Measurements from ENCODE around the gene MEI4. TPM values are rescaled to one million over a fixed set of nuclear protein-coding genes. Genes with fewer than 3 reads are reported as not detected.

MEI4 gene
- total RNA-seq (under 1 TPM in 1 of 2 donors, not detected in 1; 0.20 TPM), total RNA-seq (0 reads per million in 2 donors)

- DNase-seq: no peak
- ATAC-seq: no peak
- Mint-ChIP-seq H3K4me3 (no peak within 1 kb of the TSS), H3K4me1 (peaks cover 2% of the 10 kb centered on the region), H3K27ac (no peak within 1 kb of the TSS), H3K36me3 (ENCODE audit: low read depth) (no peaks in the 10 kb centered on the region), H3K27me3 (peaks cover 8% of the 10 kb centered on the region)
- no peaks in the 10 kb centered on the region for H3K9me3 ChIP-seq (ENCODE audit: control insufficient read depth, low read length, poor library complexity, severe bottlenecking)
Observed at GRCh38 chr6:77652739-77653138, at the start of gene MEI4. TSS of gene MEI4 (plus strand) at chr6:77653039. CDS start at chr6:77690672, 37,633 bp downstream.

DNA sequence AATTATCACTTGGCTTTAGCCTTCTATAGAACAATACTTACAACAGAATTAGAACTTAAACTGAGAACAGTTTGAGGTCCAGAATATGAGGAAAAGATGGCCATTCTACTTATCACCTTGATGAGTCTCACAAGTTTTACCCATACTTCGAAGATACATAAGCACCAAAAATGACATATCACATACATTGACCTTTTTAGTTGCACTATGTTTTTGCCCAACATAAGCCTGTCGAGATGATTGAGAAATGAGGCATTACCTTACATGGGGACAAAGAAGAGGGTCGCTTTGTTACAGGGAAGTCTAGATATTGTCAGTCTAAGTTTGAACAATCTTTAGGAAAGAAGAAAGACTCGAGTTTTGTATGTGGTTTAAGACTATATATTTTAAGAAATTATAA is 48.4 kb upstream of the MEI4 start:
- DNase-seq (no peak), ATAC-seq (no peak)
- Mint-ChIP-seq H3K4me3 (no peak overlapping the region), H3K4me1 (no peaks in the 10 kb centered on the region), H3K27ac (no peak overlapping the region), H3K27me3 (no peaks in the 10 kb centered on the region), H3K36me3 (ENCODE audit: low read depth) (no peaks in the 10 kb centered on the region)
- H3K9me3 ChIP-seq (ENCODE audit: control insufficient read depth, low read length, poor library complexity, severe bottlenecking): no peaks in the 10 kb centered on the region

DNA sequence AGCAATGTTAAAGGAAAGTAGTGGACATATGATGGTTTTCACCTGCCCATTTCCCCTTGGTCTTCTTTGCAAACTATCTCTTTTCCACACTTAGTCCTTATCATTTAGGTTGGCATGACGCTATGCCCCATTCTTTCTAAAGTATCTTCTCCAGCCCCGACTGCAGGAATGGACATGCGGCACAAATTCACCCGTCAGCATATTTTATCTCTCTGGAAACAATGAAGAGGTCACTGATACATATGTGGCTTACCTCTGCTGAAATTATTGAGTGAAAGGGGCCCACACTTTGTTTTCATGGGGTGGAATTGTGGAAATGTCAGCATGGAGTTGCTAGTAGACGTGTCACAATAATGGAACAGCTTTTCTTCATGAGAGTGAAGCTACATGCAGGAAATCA is 45.8 kb upstream of the MEI4 start:
- Mint-ChIP-seq H3K36me3 (ENCODE audit: low read depth) (no peaks in the 10 kb centered on the region), H3K4me3 (no peak overlapping the region), H3K27ac (no peak overlapping the region), H3K4me1 (no peaks in the 10 kb centered on the region), H3K27me3 (no peaks in the 10 kb centered on the region)
- no peaks in the 10 kb centered on the region for H3K9me3 ChIP-seq (ENCODE audit: control insufficient read depth, low read length, poor library complexity, severe bottlenecking)
- DNase-seq: no peak
- no peak for ATAC-seq

- ATAC-seq (no peak), DNase-seq (no peak)
- no peak overlapping the region for H3K4me3 Mint-ChIP-seq
- H3K4me1 Mint-ChIP-seq: no peaks in the 10 kb centered on the region
- H3K27me3 Mint-ChIP-seq: no peaks in the 10 kb centered on the region
- no peak overlapping the region for H3K27ac Mint-ChIP-seq
- H3K9me3 ChIP-seq (ENCODE audit: control insufficient read depth, low read length, poor library complexity, severe bottlenecking): no peaks in the 10 kb centered on the region
- no peaks in the 10 kb centered on the region for H3K36me3 Mint-ChIP-seq (ENCODE audit: low read depth)
Observed at GRCh38 chr6:77609106-77609505, 43.7 kb upstream of the MEI4 start.

GRCh38 chr6:77619114-77619513 is 33.7 kb upstream of the MEI4 start:
- H3K27ac Mint-ChIP-seq: no peak overlapping the region
- H3K4me3 Mint-ChIP-seq: no peak overlapping the region
- H3K9me3 ChIP-seq (ENCODE audit: control insufficient read depth, low read length, poor library complexity, severe bottlenecking): no peaks in the 10 kb centered on the region
- H3K4me1 Mint-ChIP-seq: no peaks in the 10 kb centered on the region
- no peaks in the 10 kb centered on the region for H3K36me3 Mint-ChIP-seq (ENCODE audit: low read depth)
- ATAC-seq (no peak), DNase-seq (no peak)
- no peaks in the 10 kb centered on the region for H3K27me3 Mint-ChIP-seq

DNA sequence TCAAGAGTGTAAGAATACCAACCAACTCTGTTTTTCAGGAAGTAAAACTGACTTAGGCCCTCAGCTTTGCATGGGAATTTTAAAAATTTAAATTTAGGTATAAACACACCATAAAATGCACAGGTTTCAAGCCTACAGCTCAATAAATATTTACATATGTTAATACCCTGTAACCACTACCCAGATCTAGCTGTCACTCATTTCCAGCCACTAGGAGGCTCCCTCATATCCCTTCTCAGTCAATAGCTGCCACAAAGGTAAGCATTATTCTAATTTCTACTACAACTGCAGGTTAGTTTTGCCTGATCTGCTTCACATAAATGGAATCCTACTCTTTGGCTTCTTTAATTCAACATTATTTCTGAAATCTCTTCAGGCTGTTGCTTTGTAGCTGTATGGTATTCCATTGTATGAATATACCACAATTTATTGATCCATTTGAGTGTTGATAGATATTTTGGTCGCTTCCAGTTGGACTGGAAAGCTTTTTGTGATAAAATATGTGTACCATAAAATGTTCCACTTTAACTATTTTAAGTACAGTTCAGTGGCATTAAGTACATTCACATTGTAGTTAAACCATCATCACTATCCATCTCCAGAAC is 32.5 kb upstream of the MEI4 start:
- ATAC-seq: no peak
- H3K27ac Mint-ChIP-seq: no peak overlapping the region
- H3K4me1 Mint-ChIP-seq: no peaks in the 10 kb centered on the region
- no peaks in the 10 kb centered on the region for H3K36me3 Mint-ChIP-seq (ENCODE audit: low read depth)
- no peaks in the 10 kb centered on the region for H3K9me3 ChIP-seq (ENCODE audit: control insufficient read depth, low read length, poor library complexity, severe bottlenecking)
- no peak for DNase-seq
- no peak overlapping the region for H3K4me3 Mint-ChIP-seq
- no peaks in the 10 kb centered on the region for H3K27me3 Mint-ChIP-seq

GRCh38 chr6:77624515-77624914 is 28.3 kb upstream of the MEI4 start:
- H3K4me1 Mint-ChIP-seq: no peaks in the 10 kb centered on the region
- H3K9me3 ChIP-seq (ENCODE audit: control insufficient read depth, low read length, poor library complexity, severe bottlenecking): no peaks in the 10 kb centered on the region
- H3K4me3 Mint-ChIP-seq: no peak overlapping the region
- no peaks in the 10 kb centered on the region for H3K36me3 Mint-ChIP-seq (ENCODE audit: low read depth)
- no peaks in the 10 kb centered on the region for H3K27me3 Mint-ChIP-seq
- DNase-seq (no peak), ATAC-seq (no peak)
- H3K27ac Mint-ChIP-seq: no peak overlapping the region

DNA sequence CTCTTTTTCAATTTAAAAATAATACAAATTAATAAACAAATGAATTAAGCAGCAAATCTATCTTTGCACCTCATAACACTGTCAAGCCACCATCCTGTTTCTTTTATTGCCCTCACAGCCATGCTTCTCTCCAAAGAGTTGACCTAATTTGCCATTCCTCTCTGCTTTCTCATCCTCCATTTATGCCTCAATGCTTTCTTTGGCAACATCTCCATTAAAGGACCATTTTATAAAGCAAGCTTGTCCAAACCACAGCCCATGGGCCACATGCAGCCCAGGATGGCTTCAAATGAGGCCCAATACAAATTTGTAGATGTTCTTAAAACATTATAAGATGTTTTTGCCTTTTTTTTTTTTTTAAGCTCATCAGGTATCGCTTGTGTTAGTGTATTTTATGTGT is 26.4 kb upstream of the MEI4 start:
- no peak overlapping the region for H3K4me3 Mint-ChIP-seq
- H3K27ac Mint-ChIP-seq: no peak overlapping the region

DNA sequence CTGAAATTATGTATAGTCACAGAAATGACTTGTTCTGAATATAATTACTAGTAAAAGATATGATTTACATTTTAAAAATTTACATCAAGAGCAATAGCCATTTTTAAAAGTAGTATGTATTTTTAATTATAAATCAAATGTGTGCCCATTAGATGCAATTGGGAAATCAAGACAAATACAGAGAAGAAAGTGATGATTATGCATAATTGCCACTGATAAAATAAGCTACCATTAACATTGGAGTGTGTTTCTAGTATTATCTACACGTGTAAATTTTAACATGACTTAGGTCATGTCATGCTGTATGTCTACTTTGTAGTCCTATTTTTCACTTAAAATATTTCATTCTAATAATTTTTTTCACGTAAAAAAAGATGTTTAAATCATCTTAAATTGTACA is 22.8 kb upstream of the MEI4 start:
- no peak overlapping the region for H3K4me3 Mint-ChIP-seq
- H3K36me3 Mint-ChIP-seq (ENCODE audit: low read depth): no peaks in the 10 kb centered on the region
- H3K27me3 Mint-ChIP-seq: no peaks in the 10 kb centered on the region
- no peak for ATAC-seq
- H3K9me3 ChIP-seq (ENCODE audit: control insufficient read depth, low read length, poor library complexity, severe bottlenecking): no peaks in the 10 kb centered on the region
- H3K4me1 Mint-ChIP-seq: no peaks in the 10 kb centered on the region
- H3K27ac Mint-ChIP-seq: no peak overlapping the region
- no peak for DNase-seq

More for the DNA sequence above, 26.4 kb upstream of the MEI4 start:
- no peak for ATAC-seq
- no peak for DNase-seq
- H3K4me1 Mint-ChIP-seq: no peaks in the 10 kb centered on the region
- H3K36me3 Mint-ChIP-seq (ENCODE audit: low read depth): no peaks in the 10 kb centered on the region
- H3K27me3 Mint-ChIP-seq: no peaks in the 10 kb centered on the region
- no peaks in the 10 kb centered on the region for H3K9me3 ChIP-seq (ENCODE audit: control insufficient read depth, low read length, poor library complexity, severe bottlenecking)

- no peaks in the 10 kb centered on the region for H3K9me3 ChIP-seq (ENCODE audit: control insufficient read depth, low read length, poor library complexity, severe bottlenecking)
- DNase-seq: no peak
- ATAC-seq: no peak
- Mint-ChIP-seq H3K36me3 (ENCODE audit: low read depth) (no peaks in the 10 kb centered on the region), H3K27ac (no peak overlapping the region), H3K4me1 (no peaks in the 10 kb centered on the region), H3K4me3 (no peak overlapping the region), H3K27me3 (no peaks in the 10 kb centered on the region)
Observed at GRCh38 chr6:77633471-77633870, 19.4 kb upstream of the MEI4 start.

- Mint-ChIP-seq H3K4me1 (no peaks in the 10 kb centered on the region), H3K4me3 (no peak overlapping the region), H3K27me3 (no peaks in the 10 kb centered on the region), H3K27ac (no peak overlapping the region), H3K36me3 (ENCODE audit: low read depth) (no peaks in the 10 kb centered on the region)
- ATAC-seq: no peak
- DNase-seq: no peak
- no peaks in the 10 kb centered on the region for H3K9me3 ChIP-seq (ENCODE audit: control insufficient read depth, low read length, poor library complexity, severe bottlenecking)
Observed at GRCh38 chr6:77633993-77634715, 18.7 kb upstream of the MEI4 start.

GRCh38 chr6:77638129-77638830 is 14.6 kb upstream of the MEI4 start:
- no peak for DNase-seq
- H3K4me3 Mint-ChIP-seq: no peak overlapping the region
- no peaks in the 10 kb centered on the region for H3K4me1 Mint-ChIP-seq
- ATAC-seq: no peak
- H3K27ac Mint-ChIP-seq: no peak overlapping the region
- H3K9me3 ChIP-seq (ENCODE audit: control insufficient read depth, low read length, poor library complexity, severe bottlenecking): no peaks in the 10 kb centered on the region
- H3K36me3 Mint-ChIP-seq (ENCODE audit: low read depth): no peaks in the 10 kb centered on the region
- no peaks in the 10 kb centered on the region for H3K27me3 Mint-ChIP-seq

- no peaks in the 10 kb centered on the region for H3K4me1 Mint-ChIP-seq
- H3K27ac Mint-ChIP-seq: no peak overlapping the region
- DNase-seq (no peak), ATAC-seq (no peak)
- H3K36me3 Mint-ChIP-seq (ENCODE audit: low read depth): no peaks in the 10 kb centered on the region
- no peaks in the 10 kb centered on the region for H3K27me3 Mint-ChIP-seq
- no peaks in the 10 kb centered on the region for H3K9me3 ChIP-seq (ENCODE audit: control insufficient read depth, low read length, poor library complexity, severe bottlenecking)
- no peak overlapping the region for H3K4me3 Mint-ChIP-seq
Observed at GRCh38 chr6:77644102-77644705, 8.6 kb upstream of the MEI4 start.
